SK-N-SH (cell line): Measurements from ENCODE around the gene SACS. TPM values are rescaled to one million over a fixed set of nuclear protein-coding genes. Genes with fewer than 3 reads are reported as not detected.

Experiments used
- CTCF ChIA-PET: fragments of 300-600, 350-600 bp; formaldehyde crosslinking; extraction: SDS; loops from one replicate; lab custom pipeline; 2021; lab: Yijun Ruan, JAX
- POLR2A ChIA-PET: fragments of 350-600 bp; sonication (Branson Sonifier 250); formaldehyde crosslinking; extraction: SDS; loops from one replicate; lab custom pipeline; 2020; ENCODE audit warnings: antibody characterized with exemption, inconsistent platforms; lab: Yijun Ruan, JAX
- DNase-seq: peaks from one replicate; pipeline ENCODE4 v3.0.0; 2012
- H2AFZ ChIP-seq: fragments of 200-600 bp; sonication (generic); 2 replicates; pipeline ENCODE4 v1.8.1; 2016; ENCODE audit warnings: antibody characterized with exemption, mild to moderate bottlenecking, low read depth
- H3F3A ChIP-seq: fragments of 200-600 bp; sonication (generic); replicated peaks from 2 replicates; pipeline ENCODE3; 2016; ENCODE audit warnings: antibody characterized with exemption, mild to moderate bottlenecking; ENCODE audit not compliant: insufficient read depth
- H3K27ac ChIP-seq, 2 experiments: fragments of 200-500 bp in 1 of 2; fragments of 200-600 bp in 1 of 2; sonication (Bioruptor generic) in 1 of 2; sonication (generic), shearing (Covaris generic) in 1 of 2; 2 replicates each; pipeline versions ENCODE4 v1.5.1 to v1.6.1; 2014 to 2016; ENCODE audit warnings: low read depth in 2 of 2, inconsistent platforms in 1 of 2, low read length in 1 of 2, mild to moderate bottlenecking in 1 of 2, mixed read lengths in 1 of 2
- H3K27me3 ChIP-seq: fragments of 200-600 bp; sonication (generic), shearing (Covaris generic); 2 replicates; pipeline ENCODE4 v1.6.1; 2016; ENCODE audit warnings: mixed run types; ENCODE audit not compliant: insufficient read depth
- H3K36me3 ChIP-seq, 2 experiments: fragments of 200-500 bp in 1 of 2; fragments of 200-600 bp in 1 of 2; sonication (Bioruptor generic) in 1 of 2; sonication (generic) in 1 of 2; replicated peaks in 1 of 2; 2 replicates each; pipeline versions ENCODE3 to v1.5.1; 2014 to 2016; ENCODE audit warnings: low read length in 1 of 2, mild to moderate bottlenecking in 1 of 2; ENCODE audit not compliant: insufficient read depth in 2 of 2, control insufficient read depth in 1 of 2
- H3K4me1 ChIP-seq, 2 experiments: fragments of 200-500 bp in 1 of 2; fragments of 200-600 bp in 1 of 2; sonication (Bioruptor generic) in 1 of 2; sonication (generic), shearing (Covaris generic) in 1 of 2; 2 replicates each; pipeline versions ENCODE4 v1.5.1 to v1.6.1; 2014 to 2016; ENCODE audit warnings: low read depth in 1 of 2, low read length in 1 of 2, mixed run types in 1 of 2; ENCODE audit not compliant: insufficient read depth in 2 of 2, control insufficient read depth in 1 of 2
- H3K4me2 ChIP-seq: fragments of 200-600 bp; sonication (generic), shearing (Covaris generic); 2 replicates; pipeline ENCODE4 v1.6.1; 2017; ENCODE audit warnings: mixed run types
- H3K4me3 ChIP-seq, 2 experiments: fragments of 200-500 bp in 1 of 2; fragments of 200-600 bp in 1 of 2; sonication (Bioruptor generic) in 1 of 2; sonication (generic), shearing (Covaris generic) in 1 of 2; 2 replicates each; pipeline versions ENCODE4 v1.5.1 to v1.8.1; 2014 to 2016; ENCODE audit warnings: low read depth in 2 of 2, inconsistent platforms in 1 of 2, low read length in 1 of 2, mild to moderate bottlenecking in 1 of 2, mixed read lengths in 1 of 2, moderate library complexity in 1 of 2
- H3K79me2 ChIP-seq: fragments of 200-600 bp; sonication (generic); 2 replicates; pipeline ENCODE4 v1.8.1; 2017; ENCODE audit warnings: mild to moderate bottlenecking; ENCODE audit not compliant: insufficient read depth
- H3K9ac ChIP-seq: fragments of 200-600 bp; sonication (generic); 2 replicates; pipeline ENCODE4 v1.6.1; 2017; ENCODE audit warnings: mixed run types
- H3K9me2 ChIP-seq: fragments of 200-600 bp; sonication (generic); 2 replicates; pipeline ENCODE4 v1.6.1; 2017; ENCODE audit warnings: mixed run types
- H3K9me3 ChIP-seq: fragments of 200-600 bp; sonication (generic); 2 replicates; pipeline ENCODE4 v1.6.1; 2017; ENCODE audit warnings: mixed run types, mild to moderate bottlenecking, moderate library complexity
- H4K20me1 ChIP-seq: fragments of 200-600 bp; sonication (generic); 2 replicates; pipeline ENCODE4 v1.6.1; 2017; ENCODE audit warnings: mild to moderate bottlenecking, mixed run types; ENCODE audit not compliant: insufficient read depth
- CHD2 ChIP-seq: fragments of 150-350 bp; IDR thresholded peaks from 2 replicates; pipeline ENCODE4 v1.6.1; 2018; ENCODE audit warnings: low read length; ENCODE audit not compliant: partially characterized antibody
- CTCF ChIP-seq: fragments of 200-600 bp; sonication (generic); IDR thresholded peaks from 2 replicates; pipeline ENCODE4 v1.6.1; 2017; ENCODE audit warnings: antibody characterized with exemption, mild to moderate bottlenecking, moderate library complexity
- EZH2phosphoT487 ChIP-seq: fragments of 200-600 bp; sonication (generic); IDR thresholded peaks from 2 replicates; pipeline ENCODE4 v1.6.1; 2017; ENCODE audit warnings: low read depth, mixed run types, mild to moderate bottlenecking, antibody characterized with exemption, moderate library complexity, borderline replicate concordance
- FOXJ3 ChIP-seq: sonication (generic); formaldehyde crosslinking; IDR thresholded peaks from 2 replicates; pipeline ENCODE4 v1.5.1; 2020; ENCODE audit warnings: mild to moderate bottlenecking, missing genetic modification reagents
- GABPA ChIP-seq: IDR thresholded peaks from 2 replicates; pipeline ENCODE4 v1.4.0; 2012; ENCODE audit warnings: low read depth, mild to moderate bottlenecking
- MXI1 ChIP-seq: IDR thresholded peaks from 2 replicates; pipeline ENCODE4 v1.6.1; 2012; ENCODE audit warnings: mild to moderate bottlenecking, low read depth, low read length, improper control_type of control experiment
- NRF1 ChIP-seq: IDR thresholded peaks from 2 replicates; pipeline ENCODE4 v1.6.1; 2012; ENCODE audit warnings: low read depth, mild to moderate bottlenecking, low read length
- RAD21 ChIP-seq: IDR thresholded peaks from 2 replicates; pipeline ENCODE4 v1.6.1; 2012; ENCODE audit warnings: mild to moderate bottlenecking, low read length
- SIN3A ChIP-seq: IDR thresholded peaks from 2 replicates; pipeline ENCODE4 v1.6.1; 2012; ENCODE audit warnings: low read depth, mild to moderate bottlenecking, low read length, moderate library complexity, borderline replicate concordance
- TCF12 ChIP-seq: IDR thresholded peaks from 2 replicates; pipeline ENCODE4 v1.4.0; 2012
- USF1 ChIP-seq: IDR thresholded peaks from 2 replicates; pipeline ENCODE4 v1.4.0; 2012; ENCODE audit warnings: low read depth, borderline replicate concordance
- WGBS: methylation state at CpG from one replicate; pipeline ENCODE4 v1.1.6; 2017; ENCODE audit warnings: low lambda C conversion rate; 5-methylcytosine and 5-hydroxymethylcytosine counted together
- polyA plus RNA-seq, 3 experiments: library from polyadenylated mRNA; depleted of rRNA; stranded (reverse); fragments of >200 nt; gene quantifications; 2 replicates each; pipeline ENCODE4 v1.2.3, GENCODE V29; 2012
- TF ChIP-seq, protein P1 (sequence below): IDR thresholded peaks from 2 replicates; pipeline ENCODE4; 2012
- TF ChIP-seq, protein P2 (sequence below): IDR thresholded peaks from 2 replicates; pipeline ENCODE4 v1.4.0; 2012; ENCODE audit warnings: low read depth, borderline replicate concordance

Gene SACS
- polyA plus RNA-seq, 1 of the 3 experiments (the other 2 are of a cell fraction), result 5.9 TPM

DNA sequence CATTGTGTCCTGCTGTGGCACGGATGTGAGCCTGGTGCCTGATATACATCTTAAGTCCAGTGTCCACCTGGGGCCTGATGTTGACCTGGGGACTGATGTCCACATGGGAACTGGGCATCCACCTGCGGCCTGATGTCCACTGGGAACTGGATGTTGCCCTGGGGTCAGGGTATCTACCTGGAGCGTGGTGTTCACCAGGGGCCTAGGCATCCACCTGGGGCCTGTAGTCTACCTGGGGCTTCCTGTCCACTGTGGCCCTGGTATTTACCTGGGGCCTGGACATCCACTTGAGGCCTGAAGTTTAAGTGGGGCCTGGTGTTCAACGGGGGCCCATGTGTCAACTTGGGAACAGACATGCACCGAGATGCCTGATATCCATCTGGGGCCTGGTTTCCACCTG is 11.9 kb downstream of the SACS start:
- Histone ChIP-seq H3K4me3 (no peak overlapping the region), H3K4me2 (no peak overlapping the region), H3K9me3 (no peaks in the 10 kb centered on the region), H2AFZ (no peak overlapping the region), H4K20me1 (no peaks in the 10 kb centered on the region), H3K79me2 (peaks cover 71% of the 10 kb centered on the region), H3K36me3 (peaks cover 4 to 29% of the 10 kb centered on the region in 2 experiments), H3F3A (peaks cover 7% of the 10 kb centered on the region), H3K27ac (no peak overlapping the region), H3K9ac (no peak overlapping the region), H3K9me2 (no peaks in the 10 kb centered on the region), H3K27me3 (no peaks in the 10 kb centered on the region), H3K4me1 (peaks cover 0 to 2% of the 10 kb centered on the region in 2 experiments; a peak in 3 of 4 replicates)
- no peak for DNase-seq
- TF ChIP-seq TCF12, result no peak
- TF ChIP-seq CTCF, result no peak
- TF ChIP-seq SIN3A, result no peak
- TF ChIP-seq NRF1, result no peak
- TF ChIP-seq USF1, result no peak
- TF ChIP-seq, protein P1, sequence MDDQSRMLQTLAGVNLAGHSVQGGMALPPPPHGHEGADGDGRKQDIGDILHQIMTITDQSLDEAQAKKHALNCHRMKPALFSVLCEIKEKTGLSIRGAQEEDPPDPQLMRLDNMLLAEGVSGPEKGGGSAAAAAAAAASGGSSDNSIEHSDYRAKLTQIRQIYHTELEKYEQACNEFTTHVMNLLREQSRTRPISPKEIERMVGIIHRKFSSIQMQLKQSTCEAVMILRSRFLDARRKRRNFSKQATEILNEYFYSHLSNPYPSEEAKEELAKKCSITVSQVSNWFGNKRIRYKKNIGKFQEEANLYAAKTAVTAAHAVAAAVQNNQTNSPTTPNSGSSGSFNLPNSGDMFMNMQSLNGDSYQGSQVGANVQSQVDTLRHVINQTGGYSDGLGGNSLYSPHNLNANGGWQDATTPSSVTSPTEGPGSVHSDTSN, result no peak
- no peak for TF ChIP-seq MXI1
- TF ChIP-seq, protein P2, sequence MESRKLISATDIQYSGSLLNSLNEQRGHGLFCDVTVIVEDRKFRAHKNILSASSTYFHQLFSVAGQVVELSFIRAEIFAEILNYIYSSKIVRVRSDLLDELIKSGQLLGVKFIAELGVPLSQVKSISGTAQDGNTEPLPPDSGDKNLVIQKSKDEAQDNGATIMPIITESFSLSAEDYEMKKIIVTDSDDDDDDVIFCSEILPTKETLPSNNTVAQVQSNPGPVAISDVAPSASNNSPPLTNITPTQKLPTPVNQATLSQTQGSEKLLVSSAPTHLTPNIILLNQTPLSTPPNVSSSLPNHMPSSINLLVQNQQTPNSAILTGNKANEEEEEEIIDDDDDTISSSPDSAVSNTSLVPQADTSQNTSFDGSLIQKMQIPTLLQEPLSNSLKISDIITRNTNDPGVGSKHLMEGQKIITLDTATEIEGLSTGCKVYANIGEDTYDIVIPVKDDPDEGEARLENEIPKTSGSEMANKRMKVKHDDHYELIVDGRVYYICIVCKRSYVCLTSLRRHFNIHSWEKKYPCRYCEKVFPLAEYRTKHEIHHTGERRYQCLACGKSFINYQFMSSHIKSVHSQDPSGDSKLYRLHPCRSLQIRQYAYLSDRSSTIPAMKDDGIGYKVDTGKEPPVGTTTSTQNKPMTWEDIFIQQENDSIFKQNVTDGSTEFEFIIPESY, result no peak
- TF ChIP-seq CHD2, result no peak
- no peak for TF ChIP-seq GABPA
- no peak for TF ChIP-seq FOXJ3 (CRISPR knock-in tag)
- TF ChIP-seq RAD21, result no peak
- TF ChIP-seq EZH2phosphoT487, result no peak
- WGBS, result 100% methylated on average over 1 of the region's 5 CpGs
- POLR2A ChIA-PET, result no interaction called here
- CTCF ChIA-PET, result no interaction called here
